HepG2 (cell line): ENCODE results near the gene LTK. TPM values are rescaled to one million over a fixed set of nuclear protein-coding genes. Genes with fewer than 3 reads are reported as not detected.

ENCODE experiments used
- ATAC-seq: fragments of 200-7000 bp; cut with Tn5 transposase; 3 replicates; pipeline ENCODE4 v1.9.1; 2020; ENCODE audit warnings: mild to moderate bottlenecking, moderate library complexity
- BruUV-seq: library from RNA; stranded (reverse); fragments of 400-500 nt; replicated peaks from 2 replicates; lab custom pipeline; 2021; lab: Mats Ljungman, UMichigan
- CTCF ChIA-PET: fragments of 300-600 bp; formaldehyde crosslinking; extraction: SDS; loops from one replicate; lab custom pipeline; 2021; ENCODE audit warnings: low total read pairs, inconsistent platforms, low intra/inter-chr PET ratio; lab: Yijun Ruan, JAX
- POLR2A ChIA-PET: fragments of 350-600 bp; sonication (Branson Sonifier 250); formaldehyde crosslinking; loops from one replicate; lab custom pipeline; 2020; ENCODE audit warnings: antibody characterized with exemption, inconsistent platforms; lab: Yijun Ruan, JAX
- DNase-seq: peaks from one replicate; pipeline ENCODE4 v3.0.0-alpha.2; 2015; ENCODE audit warnings: low spot score
- FAIRE-seq: peaks from 3 replicates; lab custom pipeline; 2011; peaks lifted over from hg19 to GRCh38; lab: Jason Lieb, UNC
- H2AFZ ChIP-seq: one replicate; pipeline ENCODE4 v1.6.1; 2011; ENCODE audit warnings: low read length, inconsistent platforms
- H3K27ac ChIP-seq: fragments of 300-600 bp; 3 replicates; pipeline ENCODE4 v1.8.0; 2011; ENCODE audit warnings: mixed run types, mild to moderate bottlenecking, mixed read lengths, low read length, inconsistent platforms; ENCODE audit not compliant: insufficient read depth; ENCODE audit errors: extremely low read length
- H3K27me3 ChIP-seq, 2 experiments: fragments of 200-600 bp in 1 of 2; 2 replicates in 1 of 2; 3 replicates in 1 of 2; pipeline versions ENCODE4 v1.6.0 to v1.8.0; 2011; ENCODE audit warnings: low read length in 2 of 2, mild to moderate bottlenecking in 2 of 2, moderate library complexity in 2 of 2, inconsistent platforms in 1 of 2; ENCODE audit not compliant: insufficient read depth in 2 of 2, control insufficient read depth in 1 of 2
- H3K36me3 ChIP-seq, 2 experiments: fragments of 200-600 bp in 1 of 2; replicated peaks in 1 of 2; 2 replicates in 1 of 2; 3 replicates in 1 of 2; pipeline versions ENCODE4 v1.5.1 to v1.8.0; 2011; ENCODE audit warnings: low read length in 2 of 2, inconsistent platforms in 1 of 2; ENCODE audit not compliant: insufficient read depth in 2 of 2, control insufficient read depth in 1 of 2
- H3K4me1 ChIP-seq: 2 replicates; pipeline ENCODE4 v1.5.1; 2012; ENCODE audit warnings: low read length, inconsistent platforms; ENCODE audit not compliant: insufficient read depth
- H3K4me2 ChIP-seq: 2 replicates; pipeline ENCODE4 v1.6.0; 2011; ENCODE audit warnings: low read depth, low read length, inconsistent platforms
- H3K4me3 ChIP-seq, 3 experiments: fragments of 200-600 bp in 1 of 3; sonication (generic), shearing (Covaris generic) in 1 of 3; replicated peaks in 1 of 3; 2 replicates each; pipeline ENCODE4 v1.5.1; 2011 to 2016; ENCODE audit warnings: low read length in 3 of 3, inconsistent platforms in 2 of 3, low read depth in 2 of 3, mild to moderate bottlenecking in 2 of 3, control low read depth in 1 of 3, mixed read lengths in 1 of 3; ENCODE audit not compliant: insufficient read depth in 1 of 3
- H3K79me2 ChIP-seq: one replicate; pipeline ENCODE4 v1.6.1; 2011; ENCODE audit warnings: low read length, inconsistent platforms; ENCODE audit not compliant: insufficient read depth
- H3K9ac ChIP-seq: 2 replicates; pipeline ENCODE4 v1.6.0; 2011; ENCODE audit warnings: mild to moderate bottlenecking, low read depth, low read length, inconsistent platforms; ENCODE audit not compliant: insufficient read depth
- H3K9me3 ChIP-seq: 2 replicates; pipeline ENCODE4 v1.5.1; 2012; ENCODE audit warnings: mild to moderate bottlenecking, low read length
- H4K20me1 ChIP-seq: 2 replicates; pipeline ENCODE4 v1.6.0; 2011; ENCODE audit warnings: inconsistent platforms, mild to moderate bottlenecking, low read length, moderate library complexity; ENCODE audit not compliant: insufficient read depth
- AGO2 ChIP-seq: fragments of 200-400 bp; formaldehyde crosslinking; optimal IDR thresholded peaks from 2 replicates; pipeline ENCODE3; 2017; ENCODE audit warnings: mild to moderate bottlenecking, low read depth, low read length, moderate library complexity
- BCL6 ChIP-seq: IDR thresholded peaks from 2 replicates; pipeline ENCODE4 v1.6.1; 2016; ENCODE audit warnings: missing genetic modification reagents, missing compliant biosample characterization
- EZH2 ChIP-seq: conservative IDR thresholded peaks from 2 replicates; pipeline ENCODE4 v1.6.1; 2012; ENCODE audit warnings: mild to moderate bottlenecking, low read depth, low read length, moderate library complexity
- GABPA ChIP-seq, 2 experiments: IDR thresholded peaks; 2 replicates each; pipeline ENCODE4 v1.6.1; 2011 to 2016; ENCODE audit warnings: low read depth in 2 of 2, low read length in 1 of 2, missing biosample characterization in 1 of 2, missing genetic modification characterization in 1 of 2
- GATA4 ChIP-seq: sonication (generic); IDR thresholded peaks from 2 replicates; pipeline ENCODE4 v1.6.1; 2016; ENCODE audit warnings: antibody characterized with exemption, low read depth, borderline replicate concordance
- HNRNPL ChIP-seq: fragments of 200-400 bp; formaldehyde crosslinking; IDR thresholded peaks from 2 replicates; pipeline ENCODE4 v1.6.1; 2017; ENCODE audit warnings: mild to moderate bottlenecking, low read depth, low read length
- HOXA3 ChIP-seq: sonication (generic); formaldehyde crosslinking; IDR thresholded peaks from 2 replicates; pipeline ENCODE4 v1.5.0; 2020; ENCODE audit warnings: missing genetic modification reagents
- MAX ChIP-seq: IDR thresholded peaks from 2 replicates; pipeline ENCODE4 v1.6.1; 2012; ENCODE audit warnings: inconsistent platforms
- SMARCE1 ChIP-seq: fragments of 450-650 bp; IDR thresholded peaks from 2 replicates; pipeline ENCODE4 v1.6.1; 2017; ENCODE audit warnings: borderline replicate concordance
- TERF1 ChIP-seq: sonication (generic); formaldehyde crosslinking; IDR thresholded peaks from 2 replicates; pipeline ENCODE4 v1.8.0; 2022; ENCODE audit warnings: mild to moderate bottlenecking, missing genetic modification reagents, moderate library complexity
- TOPORS ChIP-seq: sonication (generic); formaldehyde crosslinking; IDR thresholded peaks from 2 replicates; pipeline ENCODE4 v1.8.0; 2023; ENCODE audit warnings: mild to moderate bottlenecking, missing genetic modification reagents
- TP53 ChIP-seq: sonication (generic); formaldehyde crosslinking; conservative IDR thresholded peaks from 2 replicates; pipeline ENCODE4 v1.4.0; 2020; ENCODE audit warnings: missing genetic modification reagents
- ZFX ChIP-seq: sonication (generic); formaldehyde crosslinking; IDR thresholded peaks from 2 replicates; pipeline ENCODE4 v1.4.0; 2020; ENCODE audit warnings: mild to moderate bottlenecking, low read depth, missing genetic modification reagents, moderate library complexity
- ZNF234 ChIP-seq: sonication (generic); formaldehyde crosslinking; conservative IDR thresholded peaks from 2 replicates; pipeline ENCODE4 v1.5.1; 2020; ENCODE audit warnings: mild to moderate bottlenecking, missing genetic modification reagents
- ZNF33A ChIP-seq: sonication (generic); formaldehyde crosslinking; IDR thresholded peaks from 2 replicates; pipeline ENCODE4 v1.5.1; 2020; ENCODE audit warnings: missing genetic modification reagents, mild to moderate bottlenecking, moderate library complexity, borderline replicate concordance
- ZNF33B ChIP-seq: sonication (generic); formaldehyde crosslinking; IDR thresholded peaks from 2 replicates; pipeline ENCODE4 v1.5.1; 2020; ENCODE audit warnings: mild to moderate bottlenecking, missing genetic modification reagents
- ZSCAN12 ChIP-seq: sonication (generic); formaldehyde crosslinking; IDR thresholded peaks from 2 replicates; pipeline ENCODE4 v1.9.0; 2021; ENCODE audit warnings: mild to moderate bottlenecking, missing genetic modification reagents
- WGBS: methylation state at CpG from one replicate; pipeline ENCODE4 v1.1.6; 2017; ENCODE audit warnings: low lambda C conversion rate; 5-methylcytosine and 5-hydroxymethylcytosine counted together
- in situ Hi-C: cut with HindIII; loops from 2 replicates; pipeline ENCODE4 v1.10.0; 2017; ENCODE audit warnings: low pct_unique_long_range_greater_than_20kb; ENCODE audit not compliant: extremely low pct_ligation_motif_present
- intact Hi-C: fragments of 100-400 bp; cut with micrococcal nuclease; formaldehyde crosslinking; loops from one replicate; pipeline ENCODE4 v1.10.0; 2022; ENCODE audit not compliant: unreplicated experiment
- polyA plus RNA-seq, 8 experiments: library from polyadenylated mRNA; depleted of rRNA in 3 of 8; stranded (reverse) in 7 of 8; unstranded in 1 of 8; fragments of >200 nt; fragmentation: Illumina TruSeq in 4 of 8; extraction: Trizol in 4 of 8; gene quantifications; 2 replicates each; pipeline versions ENCODE4 v1.2.1 to v1.2.3, GENCODE V29; 2011 to 2016; ENCODE audit warnings: low read depth in 4 of 8, missing spikeins in 1 of 8, mixed read lengths in 1 of 8; ENCODE audit not compliant: insufficient read depth in 1 of 8
- total RNA-seq, 5 experiments: library from RNA; depleted of rRNA; stranded (reverse); fragments of >200 nt; fragmentation: Illumina TruSeq; extraction: Trizol; gene quantifications; 2 replicates each; pipeline ENCODE4 v1.2.3, GENCODE V29; 2016; ENCODE audit warnings: low read depth in 1 of 5

LTK gene
- total and polyA plus RNA-seq, 2 of the 13 experiments (the other 11 are each of a cell fraction or from before 2014, with no cell fraction given): 0.01 TPM; not detected in 1

GRCh38 chr15:41520636-41521035 is 7.0 kb upstream of the LTK start:
- DNase-seq: no peak
- in situ Hi-C loops: no loop called here
- Histone ChIP-seq H3K27ac (no peak overlapping the region), H3K79me2 (no peaks in the 10 kb centered on the region), H3K4me1 (peaks cover 18% of the 10 kb centered on the region), H4K20me1 (no peaks in the 10 kb centered on the region), H3K9ac (no peak overlapping the region), H2AFZ (no peak overlapping the region), H3K27me3 (no peaks in the 10 kb centered on the region), H3K4me3 (no peak overlapping the region), H3K4me2 (no peak overlapping the region), H3K9me3 (no peaks in the 10 kb centered on the region), H3K36me3 (peaks cover 0 to 3% of the 10 kb centered on the region in 2 experiments; a peak in 3 of 5 replicates)
- TF ChIP-seq ZSCAN12 (CRISPR knock-in tag) (no peak), AGO2 (peak; percentile 35), HNRNPL (0 out of 2 replicates have a peak, but pooled peaks have one; percentile 52)
- ATAC-seq: no peak
- ChIA-PET CTCF (no interaction called here), POLR2A (no interaction called here)
- intact Hi-C loops: no loop called here
- BruUV-seq: no TSS peak
- WGBS: 100% methylated on average over 3 of the region's 17 CpGs
- FAIRE-seq: no peak

GRCh38 chr15:41517895-41518449 is 4.3 kb upstream of the LTK start:
- Histone ChIP-seq H3K9me3 (no peaks in the 10 kb centered on the region), H4K20me1 (no peaks in the 10 kb centered on the region), H3K9ac (no peak overlapping the region; the same call in 1 of the 2 replicates), H3K79me2 (no peaks in the 10 kb centered on the region), H3K27ac (peak overlapping the region; percentile 51), H3K4me3 (no peak overlapping the region), H2AFZ (no peak overlapping the region), H3K4me1 (peaks cover 18% of the 10 kb centered on the region), H3K4me2 (peak overlapping the region; percentile 42), H3K27me3 (no peaks in the 10 kb centered on the region), H3K36me3 (peaks cover 0 to 2% of the 10 kb centered on the region in 2 experiments; a peak in 2 of 5 replicates)
- BruUV-seq: no TSS peak
- peak; percentile 64 for ATAC-seq
- DNase-seq: peak; percentile 70
- FAIRE-seq: peak; percentile 4
- CTCF ChIA-PET: no interaction called here
- POLR2A ChIA-PET: interaction anchor here (1.1 to 2.0 kb wide), 4 partner anchors 14 to 27 kb away, joined by 3 to 8 read pairs (median 7); partner anchors contain the start of genes ITPKA and RPAP1
- WGBS: 56% methylated on average over 8 of the region's 8 CpGs
- in situ Hi-C loops: no loop called here
- intact Hi-C loops: no loop called here
- no peak for TF ChIP-seq ZNF234
- TF ChIP-seq MAX: no peak
- no peak for TF ChIP-seq BCL6
- no peak for TF ChIP-seq GABPA (IDR thresholded peaks at IDR 0.05; ENCODE audit: low read depth, low read length)
- peak; percentile 75 for TF ChIP-seq GABPA (CRISPR knock-in tag; IDR thresholded peaks at IDR 0.05; ENCODE audit: low read depth)
- no peak for TF ChIP-seq TERF1 (CRISPR knock-in tag)
- TF ChIP-seq TP53 (CRISPR knock-in tag): no peak
- peak; percentile 16; the same call in 1 of the 2 replicates for TF ChIP-seq ZFX (CRISPR knock-in tag)
- no peak for TF ChIP-seq GATA4
- TF ChIP-seq EZH2: no peak
- TF ChIP-seq HOXA3 (CRISPR knock-in tag): peak; percentile 21; the same call in 1 of the 2 replicates
- no peak for TF ChIP-seq ZNF33B
- TF ChIP-seq SMARCE1: no peak
- no peak for TF ChIP-seq ZNF33A (CRISPR knock-in tag)
- no peak for TF ChIP-seq TOPORS (CRISPR knock-in tag)
